ENCODE data around the gene LITAF. TPM values are rescaled to one million over a fixed set of nuclear protein-coding genes. Genes with fewer than 3 reads are reported as not detected.
"Not testable (repeated sequence)": the region's sequence is repeated elsewhere in the genome, so short reads cannot be mapped to it uniquely, and the experiment has no call there.

Gene LITAF
- total RNA-seq, 2 experiments from 2014 or later: 12.2 to 43.2 TPM

DNA sequence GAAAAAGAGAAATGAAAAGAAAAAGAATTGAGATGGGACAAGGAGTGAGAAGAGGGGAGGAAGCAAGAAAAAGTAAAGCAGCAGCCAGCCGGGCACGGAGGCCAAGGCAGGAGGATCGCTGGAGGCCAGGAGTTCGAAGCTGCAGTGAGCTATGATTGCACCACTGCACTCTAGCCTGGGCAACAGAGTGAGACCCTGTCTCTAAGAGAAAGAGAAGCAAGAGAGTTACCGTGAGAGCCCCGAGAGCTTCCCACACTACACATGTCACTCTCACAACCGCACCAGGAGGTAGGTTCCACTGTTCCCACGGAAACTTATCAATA is 18.8 kb upstream of the LITAF start:
- Histone ChIP-seq H3K4me2 (ENCODE audit: low read length) (no peak overlapping the region), H3K79me2 (ENCODE audit: insufficient read depth, low read depth, low read length) (no peaks in the 10 kb centered on the region), H4K20me1 (ENCODE audit: insufficient read depth, low read length) (no peaks in the 10 kb centered on the region), H3K36me3 (ENCODE audit: insufficient read depth, low read length) (no peaks in the 10 kb centered on the region), H2AFZ (ENCODE audit: low read length) (no peak overlapping the region), H3K4me3 (ENCODE audit: low read depth, low read length, poor library complexity, severe bottlenecking) (no peak overlapping the region), H3K9me2 (ENCODE audit: insufficient read depth, low read length) (no peaks in the 10 kb centered on the region), H3K4me1 (ENCODE audit: insufficient read depth, low read length, poor library complexity, severe bottlenecking) (peaks cover 40% of the 10 kb centered on the region), H3K27ac (ENCODE audit: low read depth, low read length, poor library complexity, severe bottlenecking) (no peak overlapping the region), H3K9me3 (ENCODE audit: low read length) (no peaks in the 10 kb centered on the region)
- ChIA-PET POLR2A (no interaction called here), CTCF (ENCODE audit: unreplicated experiment) (interaction anchor here (0.6 kb wide), 1 partner anchor 716 kb away, joined by 5 read pairs; no protein-coding TSS in a partner anchor)
- TF ChIP-seq EZH2phosphoT487 (IDR thresholded peaks at IDR 0.05; ENCODE audit: borderline replicate concordance, low read depth, low read length): no peak
- TF ChIP-seq, protein P1, sequence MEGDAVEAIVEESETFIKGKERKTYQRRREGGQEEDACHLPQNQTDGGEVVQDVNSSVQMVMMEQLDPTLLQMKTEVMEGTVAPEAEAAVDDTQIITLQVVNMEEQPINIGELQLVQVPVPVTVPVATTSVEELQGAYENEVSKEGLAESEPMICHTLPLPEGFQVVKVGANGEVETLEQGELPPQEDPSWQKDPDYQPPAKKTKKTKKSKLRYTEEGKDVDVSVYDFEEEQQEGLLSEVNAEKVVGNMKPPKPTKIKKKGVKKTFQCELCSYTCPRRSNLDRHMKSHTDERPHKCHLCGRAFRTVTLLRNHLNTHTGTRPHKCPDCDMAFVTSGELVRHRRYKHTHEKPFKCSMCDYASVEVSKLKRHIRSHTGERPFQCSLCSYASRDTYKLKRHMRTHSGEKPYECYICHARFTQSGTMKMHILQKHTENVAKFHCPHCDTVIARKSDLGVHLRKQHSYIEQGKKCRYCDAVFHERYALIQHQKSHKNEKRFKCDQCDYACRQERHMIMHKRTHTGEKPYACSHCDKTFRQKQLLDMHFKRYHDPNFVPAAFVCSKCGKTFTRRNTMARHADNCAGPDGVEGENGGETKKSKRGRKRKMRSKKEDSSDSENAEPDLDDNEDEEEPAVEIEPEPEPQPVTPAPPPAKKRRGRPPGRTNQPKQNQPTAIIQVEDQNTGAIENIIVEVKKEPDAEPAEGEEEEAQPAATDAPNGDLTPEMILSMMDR (conservative IDR thresholded peaks at IDR 0.05; ENCODE audit: low read length): no peak
- intact Hi-C loops (cut with micrococcal nuclease; ENCODE audit: unreplicated experiment): no loop called here
- DNase-seq (ENCODE audit: low spot score): no peak
- BruUV-seq (replicated peaks): no TSS peak

- CTCF ChIA-PET (ENCODE audit: unreplicated experiment): no interaction called here
- no peak for TF ChIP-seq EZH2phosphoT487 (IDR thresholded peaks at IDR 0.05; ENCODE audit: borderline replicate concordance, low read depth, low read length)
- TF ChIP-seq, protein P1 (conservative IDR thresholded peaks at IDR 0.05; ENCODE audit: low read length): no peak
- POLR2A ChIA-PET: no interaction called here
- Histone ChIP-seq H3K4me1 (ENCODE audit: insufficient read depth, low read length, poor library complexity, severe bottlenecking) (peaks cover 37% of the 10 kb centered on the region), H3K27ac (ENCODE audit: low read depth, low read length, poor library complexity, severe bottlenecking) (no peak overlapping the region), H3K79me2 (ENCODE audit: insufficient read depth, low read depth, low read length) (no peaks in the 10 kb centered on the region), H4K20me1 (ENCODE audit: insufficient read depth, low read length) (no peaks in the 10 kb centered on the region), H2AFZ (ENCODE audit: low read length) (no peak overlapping the region), H3K4me3 (ENCODE audit: low read depth, low read length, poor library complexity, severe bottlenecking) (no peak overlapping the region), H3K36me3 (ENCODE audit: insufficient read depth, low read length) (no peaks in the 10 kb centered on the region), H3K9me2 (ENCODE audit: insufficient read depth, low read length) (no peaks in the 10 kb centered on the region), H3K4me2 (ENCODE audit: low read length) (no peak overlapping the region), H3K9me3 (ENCODE audit: low read length) (no peaks in the 10 kb centered on the region)
- DNase-seq (ENCODE audit: low spot score): no peak
- BruUV-seq (replicated peaks): no TSS peak
- intact Hi-C loops (cut with micrococcal nuclease; ENCODE audit: unreplicated experiment): no loop called here
Measured at GRCh38 chr16:11604783-11605563, 18.3 kb upstream of the LITAF start.

- POLR2A ChIA-PET; H3K9me3 ChIP-seq (ENCODE audit: low read length); H4K20me1 ChIP-seq (ENCODE audit: insufficient read depth, low read length); intact Hi-C loops (cut with micrococcal nuclease; ENCODE audit: unreplicated experiment); H2AFZ ChIP-seq (ENCODE audit: low read length); BruUV-seq (replicated peaks); H3K79me2 ChIP-seq (ENCODE audit: insufficient read depth, low read depth, low read length); H3K27ac ChIP-seq (ENCODE audit: low read depth, low read length, poor library complexity, severe bottlenecking); DNase-seq (ENCODE audit: low spot score); H3K9me2 ChIP-seq (ENCODE audit: insufficient read depth, low read length); H3K36me3 ChIP-seq (ENCODE audit: insufficient read depth, low read length); H3K4me3 ChIP-seq (ENCODE audit: low read depth, low read length, poor library complexity, severe bottlenecking); CTCF ChIA-PET (ENCODE audit: unreplicated experiment); H3K4me2 ChIP-seq (ENCODE audit: low read length): not testable (repeated sequence)
- peaks cover 30% of the 10 kb centered on the region for H3K4me1 ChIP-seq (ENCODE audit: insufficient read depth, low read length, poor library complexity, severe bottlenecking)
Measured at GRCh38 chr16:11604296-11604695, 17.6 kb upstream of the LITAF start.
